GM23338 (cell line): Measurements from ENCODE around the gene VPS37C. TPM values are rescaled to one million over a fixed set of nuclear protein-coding genes. Genes with fewer than 3 reads are reported as not detected.

ENCODE experiments used
- ATAC-seq: fragments of 200-7000 bp; cut with Tn5 transposase; 3 replicates; pipeline ENCODE4 v1.9.1; 2020
- DNase-seq: peaks from one replicate; pipeline ENCODE4 v3.0.0-alpha.2; 2015; ENCODE audit warnings: low spot score
- H2AFZ ChIP-seq: fragments of 200-600 bp; sonication (generic); 2 replicates; pipeline ENCODE4 v1.8.0; 2016; ENCODE audit warnings: antibody characterized with exemption, mild to moderate bottlenecking, moderate library complexity
- H3F3A ChIP-seq: fragments of 200-600 bp; sonication (generic); replicated peaks from 2 replicates; pipeline ENCODE4 v1.8.0; 2017; ENCODE audit warnings: antibody characterized with exemption, mixed run types, low read depth
- H3K27ac ChIP-seq: fragments of 200-600 bp; sonication (generic); 2 replicates; pipeline ENCODE4 v1.6.1; 2016; ENCODE audit warnings: low read depth
- H3K27me3 ChIP-seq: fragments of 200-600 bp; sonication (generic); 2 replicates; pipeline ENCODE4 v1.8.0; 2016; ENCODE audit warnings: mild to moderate bottlenecking, mixed run types, moderate library complexity; ENCODE audit not compliant: insufficient read depth
- H3K36me3 ChIP-seq: fragments of 200-600 bp; sonication (generic); 2 replicates; pipeline ENCODE4 v1.8.0; 2016; ENCODE audit warnings: mild to moderate bottlenecking; ENCODE audit not compliant: insufficient read depth
- H3K4me1 ChIP-seq: fragments of 200-600 bp; sonication (generic); 2 replicates; pipeline ENCODE4 v1.8.0; 2016; ENCODE audit warnings: mild to moderate bottlenecking, moderate library complexity; ENCODE audit not compliant: insufficient read depth
- H3K4me2 ChIP-seq: fragments of 200-600 bp; sonication (generic); 2 replicates; pipeline ENCODE4 v1.7.1; 2017; ENCODE audit warnings: mixed run types
- H3K4me3 ChIP-seq: fragments of 200-600 bp; sonication (generic); 2 replicates; pipeline ENCODE4 v1.6.1; 2016; ENCODE audit warnings: mixed run types
- H3K79me2 ChIP-seq: fragments of 200-600 bp; sonication (generic); replicated peaks from 2 replicates; pipeline ENCODE4 v1.8.0; 2017; ENCODE audit warnings: mild to moderate bottlenecking; ENCODE audit not compliant: insufficient read depth
- H3K9me2 ChIP-seq: fragments of 200-600 bp; sonication (generic); 2 replicates; pipeline ENCODE4 v1.8.0; 2017; ENCODE audit not compliant: insufficient read depth
- H4K20me1 ChIP-seq: fragments of 200-600 bp; sonication (generic); replicated peaks from 2 replicates; pipeline ENCODE4 v1.8.0; 2017; ENCODE audit warnings: mild to moderate bottlenecking; ENCODE audit not compliant: insufficient read depth
- H3K27ac Mint-ChIP-seq: 2 replicates; pipeline ENCODE4 v1.8.0; 2020; ENCODE audit warnings: inconsistent platforms, mild to moderate bottlenecking, moderate library complexity, mixed read lengths
- H3K27me3 Mint-ChIP-seq: 3 replicates; pipeline ENCODE4 v1.8.0; 2022; ENCODE audit warnings: low read depth, mild to moderate bottlenecking, moderate library complexity, mixed read lengths, inconsistent platforms; ENCODE audit not compliant: insufficient read depth, poor library complexity
- H3K36me3 Mint-ChIP-seq: 3 replicates; pipeline ENCODE4 v1.8.0; 2021; ENCODE audit warnings: low read depth, mild to moderate bottlenecking, inconsistent platforms, moderate library complexity, mixed read lengths
- H3K4me1 Mint-ChIP-seq: 3 replicates; pipeline ENCODE4 v1.8.0; 2020; ENCODE audit warnings: mild to moderate bottlenecking, inconsistent platforms, mixed read lengths
- H3K4me3 Mint-ChIP-seq: 3 replicates; pipeline ENCODE4 v1.8.0; 2021; ENCODE audit warnings: moderate library complexity, mild to moderate bottlenecking, inconsistent platforms, mixed read lengths
- H3K9me3 Mint-ChIP-seq: 3 replicates; pipeline ENCODE4 v1.8.0; 2020; ENCODE audit warnings: moderate library complexity, mild to moderate bottlenecking, inconsistent platforms, mixed read lengths
- CREB1 ChIP-seq: fragments of 250-450 bp; sonication (Bioruptor Pico); IDR thresholded peaks from 2 replicates; pipeline ENCODE4 v1.5.0; 2020; ENCODE audit warnings: low read depth, mild to moderate bottlenecking, moderate library complexity
- EZH2 ChIP-seq: fragments of 200-600 bp; sonication (generic); IDR thresholded peaks from one replicate; pipeline ENCODE4 v1.8.0; 2017; ENCODE audit warnings: antibody characterized with exemption, mild to moderate bottlenecking, low read depth; ENCODE audit not compliant: unreplicated experiment
- EZH2phosphoT487 ChIP-seq: fragments of 200-600 bp; sonication (generic); IDR thresholded peaks from one replicate; pipeline ENCODE4 v1.8.1; 2018; ENCODE audit warnings: antibody characterized with exemption; ENCODE audit not compliant: unreplicated experiment
- JUNB ChIP-seq: IDR thresholded peaks from one replicate; pipeline ENCODE4 v1.6.1; 2016; ENCODE audit warnings: antibody characterized with exemption; ENCODE audit not compliant: unreplicated experiment
- NANOG ChIP-seq: IDR thresholded peaks from 2 replicates; pipeline ENCODE4 v1.6.1; 2016; ENCODE audit warnings: antibody characterized with exemption, borderline replicate concordance
- POLR2AphosphoS5 ChIP-seq: IDR thresholded peaks from 2 replicates; pipeline ENCODE4 v1.6.1; 2016; ENCODE audit warnings: antibody characterized with exemption, low read depth
- STAT1 ChIP-seq: IDR thresholded peaks from one replicate; pipeline ENCODE4 v1.6.1; 2016; ENCODE audit warnings: antibody characterized with exemption; ENCODE audit not compliant: unreplicated experiment
- ZNF114 ChIP-seq: fragments of 250-450 bp; sonication (Bioruptor Pico); IDR thresholded peaks from 2 replicates; pipeline ENCODE4 v1.5.0; 2020; ENCODE audit warnings: mild to moderate bottlenecking, moderate library complexity
- ZNF331 ChIP-seq: fragments of 250-450 bp; sonication (Bioruptor Pico); IDR thresholded peaks from 2 replicates; pipeline ENCODE4 v1.5.0; 2020; ENCODE audit warnings: low read depth, mild to moderate bottlenecking, moderate library complexity
- polyA plus RNA-seq: library from polyadenylated mRNA; unstranded; fragments of >200 nt; fragmentation: Nextera tagmentation; extraction: Ambion mirVana; gene quantifications from 2 replicates; pipeline ENCODE4 v1.2.1, GENCODE V29; 2016
- total RNA-seq: library from RNA; depleted of rRNA; stranded (reverse); fragments of >200 nt; shearing (Covaris generic); gene quantifications from 2 replicates; pipeline ENCODE4 v1.2.3, GENCODE V29; 2014
- TF ChIP-seq, protein P1 (sequence below): IDR thresholded peaks from 2 replicates; pipeline ENCODE4 v1.6.1; 2016; ENCODE audit warnings: antibody characterized with exemption
- TF ChIP-seq, protein P2 (sequence below): IDR thresholded peaks from one replicate; pipeline ENCODE4 v1.6.1; 2018; ENCODE audit warnings: antibody characterized with exemption; ENCODE audit not compliant: unreplicated experiment
- TF ChIP-seq, protein P3 (sequence below), 2 experiments: fragments of 200-600 bp in 1 of 2; sonication (generic) in 1 of 2; conservative IDR thresholded peaks; 2 replicates each; pipeline versions ENCODE4 v1.5.1 to v1.6.1; 2016 to 2017; ENCODE audit warnings: antibody characterized with exemption in 2 of 2, low read depth in 2 of 2, mild to moderate bottlenecking in 2 of 2, moderate library complexity in 1 of 2
- TF ChIP-seq, protein P4 (sequence below): fragments of 250-450 bp; sonication (Bioruptor Pico); IDR thresholded peaks from 2 replicates; pipeline ENCODE4 v1.5.0; 2020; ENCODE audit warnings: mild to moderate bottlenecking, moderate library complexity

Gene VPS37C
- total and polyA plus RNA-seq, 2 experiments from 2014 or later: 8.8 to 19.4 TPM

DNA sequence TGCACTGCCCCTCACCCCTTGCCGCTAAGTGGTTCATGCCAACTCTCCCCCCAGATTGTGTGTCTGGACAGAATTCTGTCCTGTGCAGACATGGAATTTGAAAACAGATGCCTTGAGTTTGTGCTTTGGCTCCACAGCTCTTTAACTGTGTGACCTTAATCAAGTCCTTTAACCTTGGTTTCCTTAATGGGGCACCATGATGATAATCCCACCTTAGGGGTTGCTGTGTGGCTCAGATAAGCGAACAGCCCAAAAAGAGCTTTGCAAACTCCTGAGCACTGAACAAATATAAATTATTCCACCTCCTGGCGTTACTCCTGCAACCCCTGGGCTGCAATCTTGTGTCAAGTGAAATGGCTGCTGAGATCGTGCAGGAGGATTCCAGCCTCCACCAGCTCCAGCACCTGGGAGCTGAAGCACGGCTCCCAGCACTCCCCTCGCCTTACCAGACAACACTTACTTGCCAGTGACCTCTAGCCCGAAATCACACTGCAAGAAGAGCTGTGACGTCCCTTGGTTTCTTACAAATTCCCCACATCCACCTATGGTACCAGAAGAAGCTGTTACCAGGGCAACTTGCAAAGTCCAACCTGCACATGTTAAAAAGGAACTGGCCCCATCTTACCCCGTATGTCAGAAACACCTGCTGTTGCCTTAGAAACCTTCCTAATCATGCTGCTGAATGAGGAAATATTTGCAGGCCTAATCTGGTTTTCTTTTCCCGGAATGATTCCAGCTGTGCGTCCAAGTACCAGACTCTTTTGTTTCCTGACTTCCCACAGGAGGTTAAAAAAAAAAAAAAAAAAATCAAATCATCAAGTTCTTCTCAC lies 13.2 kb downstream of the VPS37C start:
- Mint-ChIP-seq H3K4me3 (no peak overlapping the region; the same call in 2 of the 3 replicates), H3K27ac (0 out of 2 replicates have a peak overlapping the region, but pooled peaks have one; percentile 16), H3K36me3 (no peaks in the 10 kb centered on the region), H3K4me1 (peaks cover 62% of the 10 kb centered on the region), H3K27me3 (peaks cover 14% of the 10 kb centered on the region), H3K9me3 (no peaks in the 10 kb centered on the region)
- no peak for DNase-seq
- Histone ChIP-seq H3K27ac (no peak overlapping the region), H3K4me1 (peaks cover 15% of the 10 kb centered on the region), H3K36me3 (no peaks in the 10 kb centered on the region), H3K4me3 (no peak overlapping the region), H2AFZ (no peak overlapping the region), H3K79me2 (peaks cover 76% of the 10 kb centered on the region), H3K4me2 (no peak overlapping the region), H3K9me2 (no peaks in the 10 kb centered on the region), H3K27me3 (no peaks in the 10 kb centered on the region), H4K20me1 (peaks cover 32% of the 10 kb centered on the region), H3F3A (no peaks in the 10 kb centered on the region)
- no peak for ATAC-seq
- TF ChIP-seq, protein P1, sequence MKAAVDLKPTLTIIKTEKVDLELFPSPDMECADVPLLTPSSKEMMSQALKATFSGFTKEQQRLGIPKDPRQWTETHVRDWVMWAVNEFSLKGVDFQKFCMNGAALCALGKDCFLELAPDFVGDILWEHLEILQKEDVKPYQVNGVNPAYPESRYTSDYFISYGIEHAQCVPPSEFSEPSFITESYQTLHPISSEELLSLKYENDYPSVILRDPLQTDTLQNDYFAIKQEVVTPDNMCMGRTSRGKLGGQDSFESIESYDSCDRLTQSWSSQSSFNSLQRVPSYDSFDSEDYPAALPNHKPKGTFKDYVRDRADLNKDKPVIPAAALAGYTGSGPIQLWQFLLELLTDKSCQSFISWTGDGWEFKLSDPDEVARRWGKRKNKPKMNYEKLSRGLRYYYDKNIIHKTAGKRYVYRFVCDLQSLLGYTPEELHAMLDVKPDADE: no peak
- TF ChIP-seq, protein P2, sequence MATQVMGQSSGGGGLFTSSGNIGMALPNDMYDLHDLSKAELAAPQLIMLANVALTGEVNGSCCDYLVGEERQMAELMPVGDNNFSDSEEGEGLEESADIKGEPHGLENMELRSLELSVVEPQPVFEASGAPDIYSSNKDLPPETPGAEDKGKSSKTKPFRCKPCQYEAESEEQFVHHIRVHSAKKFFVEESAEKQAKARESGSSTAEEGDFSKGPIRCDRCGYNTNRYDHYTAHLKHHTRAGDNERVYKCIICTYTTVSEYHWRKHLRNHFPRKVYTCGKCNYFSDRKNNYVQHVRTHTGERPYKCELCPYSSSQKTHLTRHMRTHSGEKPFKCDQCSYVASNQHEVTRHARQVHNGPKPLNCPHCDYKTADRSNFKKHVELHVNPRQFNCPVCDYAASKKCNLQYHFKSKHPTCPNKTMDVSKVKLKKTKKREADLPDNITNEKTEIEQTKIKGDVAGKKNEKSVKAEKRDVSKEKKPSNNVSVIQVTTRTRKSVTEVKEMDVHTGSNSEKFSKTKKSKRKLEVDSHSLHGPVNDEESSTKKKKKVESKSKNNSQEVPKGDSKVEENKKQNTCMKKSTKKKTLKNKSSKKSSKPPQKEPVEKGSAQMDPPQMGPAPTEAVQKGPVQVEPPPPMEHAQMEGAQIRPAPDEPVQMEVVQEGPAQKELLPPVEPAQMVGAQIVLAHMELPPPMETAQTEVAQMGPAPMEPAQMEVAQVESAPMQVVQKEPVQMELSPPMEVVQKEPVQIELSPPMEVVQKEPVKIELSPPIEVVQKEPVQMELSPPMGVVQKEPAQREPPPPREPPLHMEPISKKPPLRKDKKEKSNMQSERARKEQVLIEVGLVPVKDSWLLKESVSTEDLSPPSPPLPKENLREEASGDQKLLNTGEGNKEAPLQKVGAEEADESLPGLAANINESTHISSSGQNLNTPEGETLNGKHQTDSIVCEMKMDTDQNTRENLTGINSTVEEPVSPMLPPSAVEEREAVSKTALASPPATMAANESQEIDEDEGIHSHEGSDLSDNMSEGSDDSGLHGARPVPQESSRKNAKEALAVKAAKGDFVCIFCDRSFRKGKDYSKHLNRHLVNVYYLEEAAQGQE: no peak
- no peak for TF ChIP-seq ZNF331 (CRISPR knock-in tag)
- TF ChIP-seq NANOG: no peak
- no peak for TF ChIP-seq EZH2
- TF ChIP-seq STAT1: no peak
- TF ChIP-seq JUNB: no peak
- TF ChIP-seq CREB1 (CRISPR knock-in tag): no peak
- TF ChIP-seq, protein P3, sequence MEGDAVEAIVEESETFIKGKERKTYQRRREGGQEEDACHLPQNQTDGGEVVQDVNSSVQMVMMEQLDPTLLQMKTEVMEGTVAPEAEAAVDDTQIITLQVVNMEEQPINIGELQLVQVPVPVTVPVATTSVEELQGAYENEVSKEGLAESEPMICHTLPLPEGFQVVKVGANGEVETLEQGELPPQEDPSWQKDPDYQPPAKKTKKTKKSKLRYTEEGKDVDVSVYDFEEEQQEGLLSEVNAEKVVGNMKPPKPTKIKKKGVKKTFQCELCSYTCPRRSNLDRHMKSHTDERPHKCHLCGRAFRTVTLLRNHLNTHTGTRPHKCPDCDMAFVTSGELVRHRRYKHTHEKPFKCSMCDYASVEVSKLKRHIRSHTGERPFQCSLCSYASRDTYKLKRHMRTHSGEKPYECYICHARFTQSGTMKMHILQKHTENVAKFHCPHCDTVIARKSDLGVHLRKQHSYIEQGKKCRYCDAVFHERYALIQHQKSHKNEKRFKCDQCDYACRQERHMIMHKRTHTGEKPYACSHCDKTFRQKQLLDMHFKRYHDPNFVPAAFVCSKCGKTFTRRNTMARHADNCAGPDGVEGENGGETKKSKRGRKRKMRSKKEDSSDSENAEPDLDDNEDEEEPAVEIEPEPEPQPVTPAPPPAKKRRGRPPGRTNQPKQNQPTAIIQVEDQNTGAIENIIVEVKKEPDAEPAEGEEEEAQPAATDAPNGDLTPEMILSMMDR (conservative IDR thresholded peaks at IDR 0.05; ENCODE audit: low read depth in 2 of 2): no peak
- no peak for TF ChIP-seq ZNF114 (CRISPR knock-in tag)
- TF ChIP-seq EZH2phosphoT487: no peak
- TF ChIP-seq, protein P4, sequence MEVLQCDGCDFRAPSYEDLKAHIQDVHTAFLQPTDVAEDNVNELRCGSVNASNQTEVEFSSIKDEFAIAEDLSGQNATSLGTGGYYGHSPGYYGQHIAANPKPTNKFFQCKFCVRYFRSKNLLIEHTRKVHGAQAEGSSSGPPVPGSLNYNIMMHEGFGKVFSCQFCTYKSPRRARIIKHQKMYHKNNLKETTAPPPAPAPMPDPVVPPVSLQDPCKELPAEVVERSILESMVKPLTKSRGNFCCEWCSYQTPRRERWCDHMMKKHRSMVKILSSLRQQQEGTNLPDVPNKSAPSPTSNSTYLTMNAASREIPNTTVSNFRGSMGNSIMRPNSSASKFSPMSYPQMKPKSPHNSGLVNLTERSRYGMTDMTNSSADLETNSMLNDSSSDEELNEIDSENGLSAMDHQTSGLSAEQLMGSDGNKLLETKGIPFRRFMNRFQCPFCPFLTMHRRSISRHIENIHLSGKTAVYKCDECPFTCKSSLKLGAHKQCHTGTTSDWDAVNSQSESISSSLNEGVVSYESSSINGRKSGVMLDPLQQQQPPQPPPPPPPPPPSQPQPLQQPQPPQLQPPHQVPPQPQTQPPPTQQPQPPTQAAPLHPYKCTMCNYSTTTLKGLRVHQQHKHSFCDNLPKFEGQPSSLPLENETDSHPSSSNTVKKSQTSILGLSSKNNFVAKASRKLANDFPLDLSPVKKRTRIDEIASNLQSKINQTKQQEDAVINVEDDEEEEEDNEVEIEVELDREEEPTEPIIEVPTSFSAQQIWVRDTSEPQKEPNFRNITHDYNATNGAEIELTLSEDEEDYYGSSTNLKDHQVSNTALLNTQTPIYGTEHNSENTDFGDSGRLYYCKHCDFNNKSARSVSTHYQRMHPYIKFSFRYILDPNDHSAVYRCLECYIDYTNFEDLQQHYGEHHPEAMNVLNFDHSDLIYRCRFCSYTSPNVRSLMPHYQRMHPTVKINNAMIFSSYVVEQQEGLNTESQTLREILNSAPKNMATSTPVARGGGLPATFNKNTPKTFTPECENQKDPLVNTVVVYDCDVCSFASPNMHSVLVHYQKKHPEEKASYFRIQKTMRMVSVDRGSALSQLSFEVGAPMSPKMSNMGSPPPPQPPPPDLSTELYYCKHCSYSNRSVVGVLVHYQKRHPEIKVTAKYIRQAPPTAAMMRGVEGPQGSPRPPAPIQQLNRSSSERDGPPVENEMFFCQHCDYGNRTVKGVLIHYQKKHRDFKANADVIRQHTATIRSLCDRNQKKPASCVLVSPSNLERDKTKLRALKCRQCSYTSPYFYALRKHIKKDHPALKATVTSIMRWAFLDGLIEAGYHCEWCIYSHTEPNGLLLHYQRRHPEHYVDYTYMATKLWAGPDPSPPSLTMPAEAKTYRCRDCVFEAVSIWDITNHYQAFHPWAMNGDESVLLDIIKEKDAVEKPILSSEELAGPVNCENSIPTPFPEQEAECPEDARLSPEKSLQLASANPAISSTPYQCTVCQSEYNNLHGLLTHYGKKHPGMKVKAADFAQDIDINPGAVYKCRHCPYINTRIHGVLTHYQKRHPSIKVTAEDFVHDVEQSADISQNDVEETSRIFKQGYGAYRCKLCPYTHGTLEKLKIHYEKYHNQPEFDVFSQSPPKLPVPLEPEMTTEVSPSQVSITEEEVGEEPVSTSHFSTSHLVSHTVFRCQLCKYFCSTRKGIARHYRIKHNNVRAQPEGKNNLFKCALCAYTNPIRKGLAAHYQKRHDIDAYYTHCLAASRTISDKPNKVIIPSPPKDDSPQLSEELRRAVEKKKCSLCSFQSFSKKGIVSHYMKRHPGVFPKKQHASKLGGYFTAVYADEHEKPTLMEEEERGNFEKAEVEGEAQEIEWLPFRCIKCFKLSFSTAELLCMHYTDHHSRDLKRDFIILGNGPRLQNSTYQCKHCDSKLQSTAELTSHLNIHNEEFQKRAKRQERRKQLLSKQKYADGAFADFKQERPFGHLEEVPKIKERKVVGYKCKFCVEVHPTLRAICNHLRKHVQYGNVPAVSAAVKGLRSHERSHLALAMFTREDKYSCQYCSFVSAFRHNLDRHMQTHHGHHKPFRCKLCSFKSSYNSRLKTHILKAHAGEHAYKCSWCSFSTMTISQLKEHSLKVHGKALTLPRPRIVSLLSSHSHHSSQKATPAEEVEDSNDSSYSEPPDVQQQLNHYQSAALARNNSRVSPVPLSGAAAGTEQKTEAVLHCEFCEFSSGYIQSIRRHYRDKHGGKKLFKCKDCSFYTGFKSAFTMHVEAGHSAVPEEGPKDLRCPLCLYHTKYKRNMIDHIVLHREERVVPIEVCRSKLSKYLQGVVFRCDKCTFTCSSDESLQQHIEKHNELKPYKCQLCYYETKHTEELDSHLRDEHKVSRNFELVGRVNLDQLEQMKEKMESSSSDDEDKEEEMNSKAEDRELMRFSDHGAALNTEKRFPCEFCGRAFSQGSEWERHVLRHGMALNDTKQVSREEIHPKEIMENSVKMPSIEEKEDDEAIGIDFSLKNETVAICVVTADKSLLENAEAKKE (CRISPR knock-in tag): no peak
- no peak for TF ChIP-seq POLR2AphosphoS5
